Measurements from ENCODE around the gene CORO2B.
"Not testable (repeated sequence)": the region's sequence is repeated elsewhere in the genome, so short reads cannot be mapped to it uniquely, and the experiment has no call there.

Gene CORO2B

DNA sequence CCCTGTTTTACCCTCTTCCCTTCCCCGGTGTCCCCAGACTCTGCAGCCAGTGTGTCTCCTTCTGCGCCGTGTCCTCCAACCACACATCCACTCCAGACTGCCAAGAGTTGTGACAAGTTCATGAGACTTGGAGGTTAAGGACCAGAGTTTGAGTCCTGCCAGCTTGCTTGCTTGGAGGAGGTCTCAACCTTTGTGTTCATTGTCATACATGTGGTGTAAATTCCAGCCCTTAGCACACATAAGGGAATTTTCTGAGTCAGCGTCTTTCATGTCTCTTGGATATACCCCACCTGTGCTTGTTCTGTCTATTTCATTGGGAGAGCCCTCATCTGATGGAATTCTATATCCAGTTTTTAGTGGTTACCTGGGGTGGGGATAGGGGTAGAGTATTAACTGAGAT is 13.3 kb downstream of the CORO2B start:
- DNase-seq (ENCODE audit: low read depth in 2 of 2), result no peak

- no peak for DNase-seq (ENCODE audit: low read depth in 2 of 2)
Observed at GRCh38 chr15:68592544-68592943, 13.8 kb downstream of the CORO2B start.

- DNase-seq (ENCODE audit: low read depth in 2 of 2), result no peak
Observed at GRCh38 chr15:68593341-68593740, 14.5 kb downstream of the CORO2B start.

GRCh38 chr15:68593828-68594532 is 15.2 kb downstream of the CORO2B start:
- DNase-seq (ENCODE audit: low read depth in 2 of 2), result no peak

DNA sequence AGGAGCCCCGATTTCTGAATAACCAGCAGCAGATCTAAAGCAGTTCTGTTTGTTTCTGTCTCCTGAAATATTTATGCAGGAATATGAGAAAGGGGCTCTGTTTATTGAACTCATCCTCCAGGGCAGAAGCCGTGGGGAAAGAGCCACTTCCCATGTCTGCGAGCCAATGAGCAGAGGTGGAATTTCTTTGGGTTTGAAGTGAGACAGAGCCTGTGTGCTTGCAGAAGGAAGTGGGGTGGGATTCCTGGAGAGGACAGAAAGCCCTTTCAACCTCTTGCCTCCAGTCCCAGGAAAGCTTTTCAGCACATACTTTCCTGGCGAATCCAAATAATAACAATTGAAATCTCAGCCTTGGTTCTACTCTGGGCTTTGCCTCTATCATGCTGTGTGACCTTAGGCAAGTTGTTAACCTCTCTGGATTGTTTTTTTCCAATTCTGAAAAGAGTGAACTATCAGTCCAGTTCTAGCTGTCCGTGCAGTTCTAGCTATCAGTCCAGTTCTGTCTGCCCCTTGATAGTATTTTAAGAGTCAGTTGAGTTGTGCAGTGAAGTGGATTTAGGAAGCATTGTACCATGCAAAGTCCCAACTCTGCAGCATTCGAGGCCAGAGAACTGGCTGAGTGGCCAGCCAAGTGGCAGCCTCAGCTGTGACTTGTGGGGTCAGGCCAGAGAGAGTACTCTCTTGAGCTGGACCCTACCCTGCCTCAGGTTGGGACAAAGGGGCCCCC is 15.9 kb downstream of the CORO2B start:
- DNase-seq (ENCODE audit: low read depth in 2 of 2), result no peak

DNA sequence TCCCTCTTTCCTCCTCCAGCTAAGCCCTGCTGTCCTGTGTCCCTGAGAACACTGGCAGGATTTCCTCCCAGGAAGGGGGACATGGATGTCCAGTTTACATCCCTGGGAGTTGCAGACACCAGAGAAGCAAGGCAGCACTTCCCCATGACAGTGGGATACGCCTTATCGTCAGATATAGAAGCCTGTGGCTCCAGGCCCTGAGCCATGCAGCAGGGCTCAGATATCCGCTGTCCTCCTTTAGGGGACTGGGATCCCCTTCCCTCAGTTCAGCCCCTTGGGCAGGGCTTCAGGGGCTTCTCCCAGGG is 16.4 kb downstream of the CORO2B start:
- DNase-seq (ENCODE audit: low read depth in 2 of 2), result no peak

- no peak for DNase-seq (ENCODE audit: low read depth in 2 of 2)
Observed at GRCh38 chr15:68595761-68596160, 17.0 kb downstream of the CORO2B start.

GRCh38 chr15:68596691-68597090 is 17.9 kb downstream of the CORO2B start:
- no peak for DNase-seq (ENCODE audit: low read depth in 2 of 2)

DNA sequence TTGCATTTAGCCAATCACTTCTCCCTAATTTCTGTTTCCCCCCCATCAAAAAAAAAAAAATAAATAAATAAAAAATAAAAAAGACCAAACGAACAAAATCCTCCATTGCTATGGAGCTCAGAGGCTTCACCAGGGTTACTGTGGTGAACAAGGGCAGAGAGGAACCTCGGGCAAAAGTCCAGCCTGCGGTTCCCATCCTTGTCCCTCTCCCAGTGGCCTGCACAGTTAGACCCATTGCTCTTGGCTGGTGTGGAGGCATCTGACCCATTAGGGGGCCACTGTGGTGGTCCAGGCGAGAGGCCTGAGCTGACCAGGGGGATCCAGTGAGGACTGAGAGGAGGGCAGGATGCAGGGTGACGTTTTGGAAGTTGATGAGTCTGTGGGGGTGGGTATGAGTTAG is 18.8 kb downstream of the CORO2B start:
- no peak for DNase-seq (ENCODE audit: low read depth in 2 of 2)

- DNase-seq (ENCODE audit: low read depth in 2 of 2), result no peak
Observed at GRCh38 chr15:68598171-68599152, 19.7 kb downstream of the CORO2B start.

GRCh38 chr15:68599153-68599545 is 20.4 kb downstream of the CORO2B start:
- DNase-seq (ENCODE audit: low read depth in 2 of 2), result no peak

DNA sequence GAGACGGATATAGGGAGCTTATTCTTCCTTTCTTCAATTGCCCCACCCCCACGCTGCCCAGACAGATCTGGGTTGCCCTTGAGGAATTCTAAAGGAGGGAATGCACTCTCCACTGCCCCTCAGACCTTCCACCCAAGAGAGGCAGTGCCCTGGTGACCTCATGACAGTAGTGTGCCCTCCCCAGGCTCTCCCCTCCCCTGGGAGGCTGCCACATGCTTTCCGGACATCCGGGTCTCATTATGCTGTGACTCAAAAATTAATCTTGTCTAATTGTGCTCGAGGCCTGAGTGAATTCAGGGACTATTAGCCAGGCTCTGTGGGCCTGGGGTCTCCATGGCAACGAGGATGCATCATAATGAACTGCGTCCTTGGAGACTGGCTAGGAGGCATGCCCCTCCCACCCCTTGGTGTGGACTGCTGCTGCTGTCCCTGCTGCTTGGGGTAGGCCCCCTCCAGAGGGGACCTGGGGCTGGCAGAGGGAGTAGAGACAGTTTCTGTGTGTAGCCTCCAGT is 20.8 kb downstream of the CORO2B start:
- no peak for DNase-seq (ENCODE audit: low read depth in 2 of 2)

DNA sequence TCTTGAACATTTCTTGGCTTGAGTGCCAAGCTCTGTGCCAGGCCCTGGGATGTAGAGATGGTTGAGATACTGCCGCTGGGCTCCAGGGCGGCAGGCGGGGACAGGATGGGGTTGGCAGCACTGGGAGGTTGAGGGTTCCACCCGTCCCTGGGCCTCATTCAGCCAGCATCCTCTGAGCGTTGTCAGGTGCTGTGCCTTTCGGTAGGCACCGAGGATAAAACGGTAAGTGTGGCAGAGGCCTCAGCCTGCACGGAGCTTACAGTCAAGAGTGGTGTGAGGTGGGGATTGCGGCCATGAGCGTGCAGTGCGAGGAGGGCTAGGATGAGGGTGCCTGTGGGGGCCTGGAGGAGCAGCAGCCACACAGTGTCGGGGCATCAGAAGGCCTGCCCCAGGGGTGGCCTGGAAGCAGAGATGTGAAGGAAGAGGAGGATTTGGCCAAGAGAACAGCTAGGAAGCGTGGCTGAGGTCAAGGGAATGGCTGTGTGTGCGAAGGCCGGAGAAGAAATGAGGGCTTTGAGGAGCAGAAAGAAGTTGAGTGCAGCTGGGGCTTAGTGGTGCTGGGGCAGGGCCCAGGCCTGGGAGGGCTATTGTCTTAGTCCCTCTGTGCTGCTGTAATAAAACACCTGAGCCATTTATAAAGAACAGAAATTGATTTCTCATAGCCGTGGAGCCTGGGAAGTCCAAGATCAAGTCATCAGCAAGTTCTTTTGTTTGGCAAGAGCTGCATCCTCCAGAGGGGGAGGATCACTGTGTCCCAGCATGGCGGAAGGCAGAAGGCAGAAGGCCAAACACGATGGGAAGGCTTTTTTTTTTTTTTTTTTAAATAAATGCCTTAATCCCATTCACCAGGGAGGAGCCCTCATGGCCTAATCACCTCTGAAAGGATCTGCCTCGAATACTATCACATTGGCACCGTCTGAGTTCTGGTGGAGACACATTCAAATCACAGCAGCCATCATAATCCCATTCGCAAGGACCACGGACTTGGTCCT is 22.7 kb downstream of the CORO2B start:
- DNase-seq (ENCODE audit: low read depth in 2 of 2), result no peak

- no peak for DNase-seq (ENCODE audit: low read depth in 2 of 2)
Observed at GRCh38 chr15:68602459-68603215, 23.8 kb downstream of the CORO2B start.

DNA sequence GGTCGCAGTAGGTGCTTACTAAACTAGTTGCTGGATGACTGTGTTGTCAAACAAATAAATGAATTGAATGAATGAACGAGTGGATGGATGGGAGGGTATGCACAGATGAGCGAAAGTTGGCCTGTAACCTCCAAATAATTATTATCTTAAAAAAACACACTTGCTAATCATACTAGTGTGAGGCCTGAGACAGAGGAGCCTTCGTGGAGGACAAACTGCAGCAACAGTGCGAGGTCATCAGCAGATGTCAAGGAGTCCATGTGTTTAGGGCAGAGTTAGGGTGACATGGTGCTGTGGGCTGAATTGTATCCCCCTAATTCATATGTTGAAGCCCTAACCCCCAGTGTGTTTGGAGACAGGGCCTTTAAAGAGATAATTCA is 24.4 kb downstream of the CORO2B start:
- no peak for DNase-seq (ENCODE audit: low read depth in 2 of 2)

- no peak for DNase-seq (ENCODE audit: low read depth in 2 of 2)
Observed at GRCh38 chr15:68603951-68604350, 25.2 kb downstream of the CORO2B start.

- not testable (repeated sequence) for DNase-seq (ENCODE audit: low read depth in 2 of 2)
Observed at GRCh38 chr15:68604840-68605478, 26.2 kb downstream of the CORO2B start.

DNA sequence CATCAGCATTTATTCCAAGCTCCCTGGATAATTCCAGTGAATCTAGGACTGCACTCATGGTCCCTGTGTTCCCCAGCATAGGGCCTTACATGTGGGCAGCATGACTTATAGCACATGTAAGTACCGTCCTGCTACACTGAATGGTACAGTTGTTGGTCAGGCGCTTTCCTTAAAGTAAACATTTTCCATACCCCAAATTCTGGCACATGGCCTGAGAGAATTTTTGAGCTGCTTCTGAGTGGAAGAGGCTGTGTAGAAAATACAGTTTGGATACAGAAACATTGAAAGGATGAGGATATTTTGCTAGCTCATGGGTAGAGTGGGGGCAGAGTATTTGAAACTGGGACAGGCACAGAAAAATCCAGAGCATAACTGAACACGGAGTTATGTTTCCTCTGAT is 27.6 kb downstream of the CORO2B start:
- no peak for DNase-seq (ENCODE audit: low read depth in 2 of 2)

DNA sequence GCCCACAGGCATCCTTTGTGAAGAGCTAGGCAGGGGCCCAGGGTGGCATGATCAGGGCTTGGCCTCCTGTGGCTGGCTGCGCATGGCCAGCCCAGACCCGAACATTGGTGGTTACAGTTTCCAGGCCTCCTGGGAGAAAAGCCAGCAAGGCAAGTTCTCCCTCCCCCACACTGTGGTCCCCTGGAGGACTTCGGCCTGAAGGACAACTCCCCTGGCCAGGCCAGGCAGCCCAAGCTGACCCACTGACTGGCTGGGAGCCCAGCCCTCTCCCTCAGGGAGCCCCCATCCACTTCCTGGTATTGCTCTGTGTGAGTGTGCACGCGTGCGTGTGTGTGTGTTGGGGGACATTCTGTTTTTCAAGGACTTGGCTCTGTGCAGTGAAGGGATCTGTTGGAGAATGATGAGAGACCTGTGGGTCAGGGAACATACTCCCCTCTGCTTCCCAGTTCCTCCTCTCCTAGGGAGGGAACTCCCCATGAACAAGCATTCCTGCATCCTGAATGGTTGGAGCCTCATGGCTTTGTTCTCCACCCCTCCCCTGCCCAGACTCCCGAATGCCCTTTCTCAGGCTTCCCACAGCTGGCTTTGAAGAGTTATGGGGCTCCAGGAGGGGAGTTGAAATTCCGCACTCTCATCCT is 29.5 kb downstream of the CORO2B start:
- no peak for DNase-seq (ENCODE audit: low read depth in 2 of 2)

Measured in stimulated activated CD4-positive, alpha-beta T cell treated with anti-CD3 and anti-CD28 coated beads, Interleukin-4, amount 100 ng/mL, for 48 hours (primary cell).